AG04450 (cell line): ENCODE data around the gene DAPK2. TPM values are rescaled to one million over a fixed set of nuclear protein-coding genes. Genes with fewer than 3 reads are reported as not detected.

Experiments
- CTCF ChIA-PET: fragments of 300-600, 350-600 bp; formaldehyde crosslinking; extraction: SDS; loops from one replicate; lab custom pipeline; 2022; ENCODE audit warnings: antibody characterized with exemption, inconsistent platforms; lab: Charles Lee
- POLR2A ChIA-PET: fragments of 350-600 bp; formaldehyde crosslinking; extraction: SDS; loops from one replicate; lab custom pipeline; 2021; ENCODE audit warnings: antibody characterized with exemption, inconsistent platforms; lab: Yijun Ruan, JAX
- DNase-seq: peaks from one replicate; pipeline ENCODE4 v3.0.0-alpha.2; 2011; ENCODE audit warnings: low read depth, low spot score
- H3K27ac ChIP-seq: one replicate; pipeline ENCODE4 v1.5.1; 2012; ENCODE audit warnings: low read depth, low read length, control low read depth
- H3K27me3 ChIP-seq: one replicate; pipeline ENCODE4 v1.6.0; 2012; ENCODE audit warnings: low read length; ENCODE audit not compliant: control insufficient read depth, insufficient read depth
- H3K4me3 ChIP-seq: 2 replicates; pipeline ENCODE4 v1.5.1; 2011; ENCODE audit warnings: mild to moderate bottlenecking, low read depth, low read length, control low read depth
- H3K9me3 ChIP-seq: 2 replicates; pipeline ENCODE4 v1.5.1; 2012; ENCODE audit warnings: low read length; ENCODE audit not compliant: control insufficient read depth, insufficient read depth
- polyA plus RNA-seq: library from polyadenylated mRNA; depleted of rRNA; stranded (reverse); fragments of >200 nt; gene quantifications from 2 replicates; pipeline ENCODE4 v1.2.3, GENCODE V29; 2011
- TF ChIP-seq, protein P1 (sequence below): IDR thresholded peaks from 2 replicates; pipeline ENCODE4 v1.5.1; 2011; ENCODE audit warnings: low read depth, low read length, control low read depth, inconsistent platforms

The DAPK2 gene
- polyA plus RNA-seq, 1 experiment: 0.42 TPM

DNA sequence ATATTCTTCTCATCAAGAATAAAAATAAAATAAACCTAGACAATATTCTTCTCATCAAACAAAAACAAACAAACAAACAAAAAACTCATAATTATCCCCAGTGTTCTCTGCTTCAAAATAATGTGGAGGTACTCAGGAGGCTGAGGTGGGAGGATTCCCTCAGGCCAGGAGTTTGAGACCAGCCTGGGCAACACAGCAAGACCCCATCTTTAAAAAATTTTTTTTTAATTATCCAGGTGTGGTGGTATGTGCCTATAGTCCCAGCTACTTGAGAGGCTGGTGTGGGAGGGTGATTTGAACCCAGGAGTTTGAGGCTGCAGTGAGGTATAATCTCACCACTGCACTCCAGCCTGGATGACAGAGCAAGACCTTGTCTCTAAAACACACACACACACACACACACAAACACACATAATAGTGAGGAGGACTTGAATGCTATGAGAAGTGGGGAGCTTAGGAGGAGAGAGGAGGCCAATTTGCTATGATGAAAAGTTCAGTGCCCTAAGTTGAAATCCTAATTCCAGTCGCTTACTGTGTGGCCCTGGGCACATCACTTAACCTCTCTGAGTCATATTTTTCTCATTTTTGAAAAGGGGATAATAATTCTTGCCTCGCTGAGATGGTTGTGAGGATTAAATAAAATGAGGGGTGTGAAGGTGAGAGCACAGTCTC is 176.8 kb downstream of the DAPK2 start:
- Histone ChIP-seq H3K27ac (no peak overlapping the region), H3K4me3 (no peak overlapping the region), H3K9me3 (no peaks in the 10 kb centered on the region), H3K27me3 (no peaks in the 10 kb centered on the region)
- CTCF ChIA-PET: interaction anchor here (1.3 kb wide), 1 partner anchor 117 kb away, joined by 3 read pairs; no protein-coding TSS in a partner anchor
- no peak for DNase-seq
- POLR2A ChIA-PET: interaction anchor here (0.6 kb wide), 1 partner anchor 11 kb away, joined by 4 read pairs; no protein-coding TSS in a partner anchor
- TF ChIP-seq, protein P1, sequence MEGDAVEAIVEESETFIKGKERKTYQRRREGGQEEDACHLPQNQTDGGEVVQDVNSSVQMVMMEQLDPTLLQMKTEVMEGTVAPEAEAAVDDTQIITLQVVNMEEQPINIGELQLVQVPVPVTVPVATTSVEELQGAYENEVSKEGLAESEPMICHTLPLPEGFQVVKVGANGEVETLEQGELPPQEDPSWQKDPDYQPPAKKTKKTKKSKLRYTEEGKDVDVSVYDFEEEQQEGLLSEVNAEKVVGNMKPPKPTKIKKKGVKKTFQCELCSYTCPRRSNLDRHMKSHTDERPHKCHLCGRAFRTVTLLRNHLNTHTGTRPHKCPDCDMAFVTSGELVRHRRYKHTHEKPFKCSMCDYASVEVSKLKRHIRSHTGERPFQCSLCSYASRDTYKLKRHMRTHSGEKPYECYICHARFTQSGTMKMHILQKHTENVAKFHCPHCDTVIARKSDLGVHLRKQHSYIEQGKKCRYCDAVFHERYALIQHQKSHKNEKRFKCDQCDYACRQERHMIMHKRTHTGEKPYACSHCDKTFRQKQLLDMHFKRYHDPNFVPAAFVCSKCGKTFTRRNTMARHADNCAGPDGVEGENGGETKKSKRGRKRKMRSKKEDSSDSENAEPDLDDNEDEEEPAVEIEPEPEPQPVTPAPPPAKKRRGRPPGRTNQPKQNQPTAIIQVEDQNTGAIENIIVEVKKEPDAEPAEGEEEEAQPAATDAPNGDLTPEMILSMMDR: no peak

- TF ChIP-seq, protein P1: no peak
- CTCF ChIA-PET: no interaction called here
- Histone ChIP-seq H3K9me3 (no peaks in the 10 kb centered on the region), H3K4me3 (no peak overlapping the region), H3K27me3 (peaks cover 10% of the 10 kb centered on the region), H3K27ac (no peak overlapping the region)
- no peak for DNase-seq
- POLR2A ChIA-PET: no interaction called here
Measured at GRCh38 chr15:63864186-63864585, 182.1 kb downstream of the DAPK2 start.

- ChIA-PET POLR2A (no interaction called here), CTCF (no interaction called here)
- no peaks in the 10 kb centered on the region for H3K9me3 ChIP-seq
- DNase-seq: no peak
- TF ChIP-seq, protein P1: no peak
- no peak overlapping the region for H3K27ac ChIP-seq
- H3K4me3 ChIP-seq: no peak overlapping the region
- peaks cover 10% of the 10 kb centered on the region for H3K27me3 ChIP-seq
Measured at GRCh38 chr15:63861946-63862517, 184.3 kb downstream of the DAPK2 start.

DNA sequence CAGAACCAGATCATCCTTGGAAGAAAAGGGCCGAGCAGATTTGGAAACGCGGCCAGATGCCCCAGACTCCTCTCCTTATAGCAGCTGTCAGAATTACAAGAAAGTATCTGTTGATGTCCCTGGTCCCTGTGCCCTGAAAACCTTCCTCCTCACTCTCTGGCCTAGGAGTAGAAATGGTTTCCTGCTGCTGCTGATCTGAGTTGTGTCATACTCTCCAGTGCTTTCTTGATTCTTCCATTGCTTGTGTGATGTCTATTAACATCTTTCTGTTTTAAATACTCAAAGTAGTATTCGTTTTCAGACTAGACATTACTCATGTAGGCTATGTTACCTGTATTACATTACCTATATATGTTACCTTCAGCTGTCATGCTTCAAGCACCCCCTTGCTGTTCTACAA is 185.7 kb downstream of the DAPK2 start:
- TF ChIP-seq, protein P1: no peak
- H3K27me3 ChIP-seq: peaks cover 10% of the 10 kb centered on the region
- H3K4me3 ChIP-seq: no peak overlapping the region
- CTCF ChIA-PET: no interaction called here
- H3K9me3 ChIP-seq: no peaks in the 10 kb centered on the region
- H3K27ac ChIP-seq: no peak overlapping the region
- no peak for DNase-seq
- POLR2A ChIA-PET: no interaction called here

GRCh38 chr15:63860155-63860554 is 186.1 kb downstream of the DAPK2 start:
- TF ChIP-seq, protein P1: no peak
- no peak overlapping the region for H3K27ac ChIP-seq
- no peak for DNase-seq
- ChIA-PET POLR2A (interaction anchor here (0.7 kb wide), 1 partner anchor 798 kb away, joined by 3 read pairs; no protein-coding TSS in a partner anchor), CTCF (interaction anchor here (0.6 kb wide), 1 partner anchor 269 kb away, joined by 3 read pairs; no protein-coding TSS in a partner anchor)
- no peaks in the 10 kb centered on the region for H3K9me3 ChIP-seq
- H3K27me3 ChIP-seq: peaks cover 10% of the 10 kb centered on the region
- no peak overlapping the region for H3K4me3 ChIP-seq
